Esophagus muscularis mucosa (tissue), 4 donors: ENCODE data around the gene MSH3.

ENCODE experiments used
- CTCF ChIP-seq, 3 experiments: fragments of 200-600 bp in 2 of 3; fragments of 450-650 bp in 1 of 3; sonication (generic) in 2 of 3; IDR thresholded peaks; one replicate each; pipeline ENCODE4 v1.5.1; 2017 to 2019; ENCODE audit warnings: antibody characterized with exemption in 3 of 3, mild to moderate bottlenecking in 2 of 3, moderate library complexity in 1 of 3
- EP300 ChIP-seq: sonication (generic); formaldehyde crosslinking; IDR thresholded peaks from one replicate; pipeline ENCODE4 v1.6.1; 2017; ENCODE audit warnings: antibody characterized with exemption
- POLR2A ChIP-seq: fragments of 450-650 bp; IDR thresholded peaks from one replicate; pipeline ENCODE4 v1.6.1; 2017; ENCODE audit warnings: antibody characterized with exemption, moderate library complexity, mild to moderate bottlenecking, low read depth
- POLR2AphosphoS5 ChIP-seq, 2 donors: sonication (generic); formaldehyde crosslinking; IDR thresholded peaks; one replicate each; pipeline ENCODE4 v1.6.1; 2017; ENCODE audit warnings: antibody characterized with exemption in 2 of 2

DNA sequence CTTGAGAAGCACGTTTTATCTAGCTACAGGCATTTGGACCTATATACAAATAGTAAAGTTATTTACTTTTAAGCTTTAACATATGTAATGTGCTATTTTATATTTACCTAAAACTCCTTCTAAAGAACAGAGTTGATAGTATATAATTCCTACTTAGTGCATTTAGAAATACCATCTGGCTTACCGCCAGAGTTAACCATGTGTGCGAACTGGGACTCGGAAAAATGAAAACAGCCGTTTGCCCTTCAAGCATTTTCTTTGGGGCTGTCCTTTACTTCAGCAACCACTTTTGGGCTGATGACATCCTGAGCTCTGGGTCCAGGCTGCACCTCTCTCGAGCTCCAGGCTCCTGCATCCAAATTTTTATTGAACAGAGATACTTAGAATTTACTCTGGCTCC lies 22.3 kb downstream of the MSH3 start:
- TF ChIP-seq CTCF (IDR thresholded peaks at IDR 0.05) (no peak), POLR2A (no peak), POLR2AphosphoS5 (IDR thresholded peaks at IDR 0.05) (no peak), EP300 (no peak)
